ENCODE data around the gene ZNF674. TPM values are rescaled to one million over a fixed set of nuclear protein-coding genes. Genes with fewer than 3 reads are reported as not detected.

Gene ZNF674
- total RNA-seq = 4.2 and 7.3 TPM in 2 replicates

GRCh38 chrX:46545111-46546005, at the start of gene ZNF674:
Gene ZNF674 (minus strand): TSS chrX:46545421. CDS start chrX:46542087, 3,334 bp downstream.
- TF ChIP-seq, protein P1, sequence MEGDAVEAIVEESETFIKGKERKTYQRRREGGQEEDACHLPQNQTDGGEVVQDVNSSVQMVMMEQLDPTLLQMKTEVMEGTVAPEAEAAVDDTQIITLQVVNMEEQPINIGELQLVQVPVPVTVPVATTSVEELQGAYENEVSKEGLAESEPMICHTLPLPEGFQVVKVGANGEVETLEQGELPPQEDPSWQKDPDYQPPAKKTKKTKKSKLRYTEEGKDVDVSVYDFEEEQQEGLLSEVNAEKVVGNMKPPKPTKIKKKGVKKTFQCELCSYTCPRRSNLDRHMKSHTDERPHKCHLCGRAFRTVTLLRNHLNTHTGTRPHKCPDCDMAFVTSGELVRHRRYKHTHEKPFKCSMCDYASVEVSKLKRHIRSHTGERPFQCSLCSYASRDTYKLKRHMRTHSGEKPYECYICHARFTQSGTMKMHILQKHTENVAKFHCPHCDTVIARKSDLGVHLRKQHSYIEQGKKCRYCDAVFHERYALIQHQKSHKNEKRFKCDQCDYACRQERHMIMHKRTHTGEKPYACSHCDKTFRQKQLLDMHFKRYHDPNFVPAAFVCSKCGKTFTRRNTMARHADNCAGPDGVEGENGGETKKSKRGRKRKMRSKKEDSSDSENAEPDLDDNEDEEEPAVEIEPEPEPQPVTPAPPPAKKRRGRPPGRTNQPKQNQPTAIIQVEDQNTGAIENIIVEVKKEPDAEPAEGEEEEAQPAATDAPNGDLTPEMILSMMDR (IDR thresholded peaks at IDR 0.05; ENCODE audit: insufficient read depth, low read depth, low read length) = peak; percentile 24
- H3K4me3 ChIP-seq (ENCODE audit: low read depth, low read length) = peak within 1 kb of the TSS; percentile 82
- peak; percentile 93 for DNase-seq (ENCODE audit: low read depth)

GRCh38 chrX:46589977-46590723, 44.9 kb upstream of the ZNF674 start:
- TF ChIP-seq, protein P1 (IDR thresholded peaks at IDR 0.05; ENCODE audit: insufficient read depth, low read depth, low read length) = no peak
- H3K4me3 ChIP-seq (ENCODE audit: low read depth, low read length) = no peak overlapping the region
- DNase-seq (ENCODE audit: low read depth) = no peak

GRCh38 chrX:46588263-46588662, 43.0 kb upstream of the ZNF674 start:
- DNase-seq (ENCODE audit: low read depth) = peak; percentile 46
- TF ChIP-seq, protein P1 (IDR thresholded peaks at IDR 0.05; ENCODE audit: insufficient read depth, low read depth, low read length) = no peak
- H3K4me3 ChIP-seq (ENCODE audit: low read depth, low read length) = no peak overlapping the region

DNA sequence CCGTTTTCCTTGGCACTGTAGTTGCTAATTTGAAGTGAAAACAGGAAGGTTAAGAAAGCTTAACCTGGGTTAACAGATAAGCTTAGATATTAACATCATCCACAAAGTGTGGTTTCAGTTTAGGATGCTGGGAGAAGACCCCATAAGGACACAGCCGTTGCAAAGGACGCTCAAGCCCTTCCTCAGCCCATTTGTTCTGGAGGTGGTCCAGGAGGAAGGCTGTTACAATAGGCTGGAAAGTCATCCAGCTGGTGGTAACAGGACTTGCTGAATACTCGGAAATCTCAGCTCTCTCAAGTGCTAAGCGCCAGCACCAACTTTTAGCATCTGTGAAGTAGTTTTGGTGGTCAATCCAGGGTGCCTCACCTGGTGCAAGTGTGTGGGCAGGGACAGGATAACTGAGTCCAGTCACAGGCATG, 42.5 kb upstream of the ZNF674 start:
- TF ChIP-seq, protein P1 (IDR thresholded peaks at IDR 0.05; ENCODE audit: insufficient read depth, low read depth, low read length) = no peak
- no peak overlapping the region for H3K4me3 ChIP-seq (ENCODE audit: low read depth, low read length)

DNA sequence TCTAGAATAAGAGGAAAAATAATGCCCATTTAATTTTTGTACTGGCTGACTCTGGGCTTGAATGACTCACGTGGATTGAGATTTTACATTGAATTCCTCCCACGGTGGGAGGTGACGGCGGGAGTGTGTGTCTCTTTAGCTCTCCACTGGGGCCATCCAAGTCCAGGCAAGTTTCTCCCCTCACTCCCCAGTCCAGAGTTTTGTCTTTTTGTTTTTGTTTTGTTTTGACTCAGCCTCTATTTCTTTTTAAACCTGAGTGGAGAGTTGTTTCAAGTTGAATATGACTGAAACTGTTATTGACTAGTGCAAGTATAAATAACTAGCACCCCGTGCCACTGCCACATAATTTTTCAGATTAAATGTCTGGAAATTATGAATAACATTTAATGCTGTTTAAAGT, 41.9 kb upstream of the ZNF674 start:
- no peak overlapping the region for H3K4me3 ChIP-seq (ENCODE audit: low read depth, low read length)
- peak; percentile 55 for DNase-seq (ENCODE audit: low read depth)
- TF ChIP-seq, protein P1 (IDR thresholded peaks at IDR 0.05; ENCODE audit: insufficient read depth, low read depth, low read length) = no peak

More for the DNA sequence above, 42.5 kb upstream of the ZNF674 start:
- DNase-seq (ENCODE audit: low read depth) = no peak

DNA sequence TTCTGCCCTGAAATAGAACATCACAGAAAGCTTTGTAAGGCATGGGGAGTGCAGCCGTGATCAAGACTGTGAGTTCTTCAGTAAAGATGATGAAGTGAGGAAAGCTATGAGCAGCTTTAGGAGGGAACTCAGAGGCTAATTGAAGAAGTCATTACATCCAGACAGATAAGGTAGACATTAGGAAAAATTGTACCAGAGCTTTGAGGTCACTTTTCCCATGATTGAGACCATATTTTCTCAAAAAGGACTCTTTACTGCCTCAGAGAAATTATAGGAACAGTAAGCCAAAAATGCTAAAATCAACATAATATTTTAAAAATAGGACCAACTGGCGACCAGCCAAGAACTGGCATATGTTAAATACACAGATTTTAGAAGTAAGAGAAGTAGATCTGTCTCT, 39.5 kb upstream of the ZNF674 start:
- H3K4me3 ChIP-seq (ENCODE audit: low read depth, low read length) = no peak overlapping the region
- TF ChIP-seq, protein P1 (IDR thresholded peaks at IDR 0.05; ENCODE audit: insufficient read depth, low read depth, low read length) = no peak

More for the DNA sequence above, 39.5 kb upstream of the ZNF674 start:
- DNase-seq (ENCODE audit: low read depth) = no peak
